ENCODE results near the gene NISCH.

NISCH gene

GRCh38 chr3:52493232-52494017 is 38.0 kb downstream of the NISCH start:
- no peak for DNase-seq

GRCh38 chr3:52494445-52494844 is 39.0 kb downstream of the NISCH start:
- no peak for DNase-seq

- DNase-seq, result no peak
Measured at GRCh38 chr3:52494886-52495495, 39.6 kb downstream of the NISCH start, which contains the start of gene STAB1. TSS of gene STAB1 (plus strand) at chr3:52495338. CDS start at chr3:52495414, 76 bp downstream.

DNA sequence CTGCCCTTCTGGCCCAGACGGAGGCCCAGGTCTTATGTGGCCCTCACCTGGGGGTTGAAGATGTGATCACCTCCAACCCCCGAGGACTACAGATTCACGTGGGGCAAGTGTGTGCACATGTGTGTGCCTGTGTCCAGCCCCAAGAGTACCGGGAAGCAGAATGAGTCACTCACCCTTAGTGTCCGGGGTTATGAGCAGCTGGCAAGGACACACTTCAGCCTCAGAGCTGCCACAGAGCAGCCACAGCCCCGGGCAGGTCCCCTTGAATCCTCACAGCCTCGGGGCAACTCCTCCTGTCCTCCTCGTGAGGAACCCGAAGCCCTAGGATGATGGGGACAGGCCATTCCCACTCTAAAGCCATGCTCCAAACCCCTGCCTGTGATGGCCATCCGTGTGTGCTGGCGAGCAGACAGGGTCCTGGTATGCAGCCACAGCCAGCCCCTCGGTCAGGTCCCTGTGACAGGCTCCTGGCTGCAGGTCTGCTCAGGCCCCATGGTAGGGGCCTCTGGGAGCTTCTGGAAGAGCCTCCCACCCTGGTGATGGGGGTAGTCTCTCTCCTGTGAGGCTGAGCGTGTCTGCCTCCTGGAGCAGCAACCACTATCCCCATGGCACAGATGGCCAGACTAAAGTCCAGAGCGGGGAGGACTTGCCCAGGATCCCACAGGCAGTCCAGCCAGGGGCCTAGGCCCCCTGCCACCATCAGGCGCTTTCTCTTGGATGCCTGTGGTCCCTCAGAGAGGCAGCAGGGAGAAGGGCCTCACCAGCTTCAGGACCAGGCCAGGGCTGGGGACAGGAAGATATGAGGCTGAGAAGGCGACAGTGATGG is 40.6 kb downstream of the NISCH start:
- no peak for DNase-seq

- DNase-seq, result no peak
Measured at GRCh38 chr3:52498137-52499054, 43.0 kb downstream of the NISCH start.

GRCh38 chr3:52501046-52501445 is 45.6 kb downstream of the NISCH start:
- DNase-seq, result no peak

- no peak for DNase-seq
Measured at GRCh38 chr3:52502001-52502400, 46.6 kb downstream of the NISCH start.

DNA sequence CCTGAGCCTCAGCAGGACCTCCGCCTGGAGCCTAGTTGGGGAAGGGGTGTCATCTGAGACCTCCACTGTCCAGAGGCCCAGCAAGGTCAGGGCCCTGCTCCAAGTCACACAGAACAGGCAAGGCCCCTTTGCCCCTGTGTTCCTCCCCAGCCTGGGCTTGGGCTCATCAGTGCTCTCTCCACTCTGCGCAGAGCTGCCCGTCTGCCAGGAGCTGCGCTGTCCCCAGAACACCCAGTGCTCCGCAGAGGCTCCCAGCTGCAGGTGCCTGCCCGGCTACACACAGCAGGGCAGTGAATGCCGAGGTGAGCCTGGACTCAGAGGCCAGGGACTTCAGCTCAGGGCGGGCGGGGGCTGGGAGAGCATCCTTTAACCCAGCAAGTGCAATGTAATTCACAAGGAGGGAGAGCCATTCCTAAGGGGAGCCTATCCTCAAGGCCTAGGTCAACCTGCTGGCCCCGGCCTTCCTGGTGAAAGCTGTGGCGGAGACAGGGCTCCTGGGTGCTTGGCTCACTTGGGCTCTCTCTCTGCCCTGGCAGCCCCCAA is 47.5 kb downstream of the NISCH start:
- DNase-seq, result no peak

DNA sequence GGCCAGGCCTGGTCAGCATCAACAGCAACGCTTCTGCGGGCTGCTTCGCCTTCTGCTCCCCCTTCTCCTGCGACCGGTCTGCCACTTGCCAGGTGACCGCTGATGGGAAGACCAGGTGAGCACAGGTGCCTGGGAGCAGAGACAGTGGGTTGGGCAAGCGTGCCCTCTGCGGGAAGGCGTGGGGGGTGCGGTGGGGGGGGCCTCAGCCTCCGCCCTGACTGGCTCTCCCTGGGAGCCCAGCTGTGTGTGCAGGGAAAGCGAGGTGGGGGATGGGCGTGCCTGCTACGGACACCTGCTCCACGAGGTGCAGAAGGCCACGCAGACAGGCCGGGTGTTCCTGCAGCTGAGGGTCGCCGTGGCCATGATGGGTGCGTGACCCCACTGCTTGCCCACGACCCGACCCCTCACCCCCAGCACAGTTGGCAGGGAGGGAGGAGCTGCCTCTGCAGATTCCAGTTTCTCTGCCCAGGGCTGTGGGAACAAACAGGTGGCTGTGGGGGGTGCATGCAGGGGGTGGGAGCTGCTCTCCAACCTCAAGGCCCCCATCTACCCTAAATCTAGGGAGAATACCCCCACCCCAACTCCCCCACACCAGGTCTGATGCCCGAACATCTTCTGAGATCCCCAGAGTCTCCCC is 48.5 kb downstream of the NISCH start:
- DNase-seq, result no peak

DNA sequence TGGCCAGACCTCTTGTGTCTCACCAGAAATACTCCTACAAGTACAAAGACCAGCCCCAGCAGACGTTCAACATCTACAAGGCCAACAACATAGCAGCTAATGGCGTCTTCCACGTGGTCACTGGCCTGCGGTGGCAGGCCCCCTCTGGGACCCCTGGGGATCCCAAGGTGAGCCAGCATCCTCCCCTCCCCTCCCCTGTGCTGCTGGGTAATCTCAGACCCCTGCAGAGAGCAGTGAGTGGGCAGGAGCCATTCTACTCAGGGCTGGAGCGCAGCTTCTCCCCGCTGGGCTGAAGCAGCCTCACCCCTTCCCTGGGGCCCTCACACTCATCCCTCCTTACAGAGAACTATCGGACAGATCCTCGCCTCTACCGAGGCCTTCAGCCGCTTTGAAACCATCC is 49.6 kb downstream of the NISCH start:
- DNase-seq, result no peak

DNA sequence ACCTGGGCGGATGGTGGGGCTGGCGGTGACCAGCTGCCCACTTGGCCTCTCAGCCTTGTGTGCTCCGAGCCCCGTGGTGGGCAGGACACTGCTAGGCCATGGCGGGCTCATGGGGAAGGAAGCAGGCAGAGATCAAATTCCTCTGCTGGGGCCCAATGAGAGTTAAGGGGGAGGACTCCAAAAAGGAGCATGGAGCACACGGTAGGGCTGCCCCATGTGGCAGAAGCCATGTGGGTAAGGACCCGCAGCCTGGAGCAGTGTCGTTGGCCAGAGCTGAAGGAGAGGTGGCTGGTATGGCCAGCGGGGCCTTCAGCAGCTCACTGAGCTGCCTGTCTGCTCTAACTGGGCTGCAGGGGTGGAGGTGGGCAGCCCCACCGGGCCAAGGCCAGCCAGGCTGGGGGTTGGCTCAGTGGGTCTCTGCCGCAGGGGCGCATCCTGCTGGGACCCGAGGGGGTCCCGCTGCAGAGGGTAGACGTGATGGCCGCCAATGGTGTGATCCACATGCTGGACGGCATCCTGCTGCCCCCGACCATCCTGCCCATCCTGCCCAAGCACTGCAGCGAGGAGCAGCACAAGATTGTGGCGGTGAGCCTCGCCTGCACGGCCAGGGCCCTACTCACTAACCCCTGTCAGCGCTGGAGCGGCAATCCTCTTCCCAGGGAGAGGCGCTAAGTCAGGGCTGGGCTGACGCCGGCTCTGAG is 51.0 kb downstream of the NISCH start:
- DNase-seq, result no peak

GRCh38 chr3:52507359-52507758 is 52.0 kb downstream of the NISCH start:
- no peak for DNase-seq

DNA sequence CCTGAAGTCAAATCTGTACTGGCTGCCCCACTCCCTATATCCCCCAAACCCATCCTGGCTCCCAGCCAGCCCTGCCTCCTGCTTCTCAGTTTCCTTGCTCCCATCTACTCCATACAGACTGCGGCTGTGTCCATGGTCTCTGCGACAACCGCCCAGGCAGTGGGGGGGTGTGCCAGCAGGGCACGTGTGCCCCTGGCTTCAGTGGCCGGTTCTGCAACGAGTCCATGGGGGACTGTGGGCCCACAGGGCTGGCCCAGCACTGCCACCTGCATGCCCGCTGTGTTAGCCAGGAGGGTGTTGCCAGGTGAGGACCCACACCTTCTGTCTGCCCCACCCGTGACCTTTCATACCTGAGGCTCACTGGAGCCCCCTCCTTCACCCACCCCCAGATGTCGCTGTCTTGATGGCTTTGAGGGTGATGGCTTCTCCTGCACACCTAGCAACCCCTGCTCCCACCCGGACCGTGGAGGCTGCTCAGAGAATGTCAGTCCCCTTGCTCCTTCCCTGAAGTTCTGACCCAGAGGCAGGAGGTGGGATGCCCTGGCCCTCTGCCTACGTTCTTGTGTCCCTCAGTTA is 54.4 kb downstream of the NISCH start:
- no peak for DNase-seq

DNA sequence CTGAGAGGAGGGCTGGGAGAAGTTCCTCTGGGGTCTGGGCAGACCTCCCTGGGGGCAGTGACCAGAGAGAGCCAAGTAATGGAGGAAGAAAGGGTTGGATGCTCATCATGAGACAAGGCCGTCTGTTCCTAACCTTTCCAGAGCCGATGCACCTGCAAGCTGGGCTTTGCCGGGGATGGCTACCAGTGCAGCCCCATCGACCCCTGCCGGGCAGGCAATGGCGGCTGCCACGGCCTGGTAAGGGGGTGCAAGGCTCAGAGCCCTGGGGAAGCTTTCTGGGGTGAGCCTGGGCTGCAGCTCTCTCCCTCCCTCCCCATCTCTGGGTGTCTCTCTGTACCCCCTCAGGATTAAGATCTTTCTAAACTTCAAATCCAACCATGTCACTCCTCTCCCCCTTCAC is 56.1 kb downstream of the NISCH start:
- no peak for DNase-seq

- no peak for DNase-seq
Measured at GRCh38 chr3:52512105-52512504, 56.7 kb downstream of the NISCH start.

- no peak for DNase-seq
Measured at GRCh38 chr3:52512727-52513126, 57.3 kb downstream of the NISCH start.

DNA sequence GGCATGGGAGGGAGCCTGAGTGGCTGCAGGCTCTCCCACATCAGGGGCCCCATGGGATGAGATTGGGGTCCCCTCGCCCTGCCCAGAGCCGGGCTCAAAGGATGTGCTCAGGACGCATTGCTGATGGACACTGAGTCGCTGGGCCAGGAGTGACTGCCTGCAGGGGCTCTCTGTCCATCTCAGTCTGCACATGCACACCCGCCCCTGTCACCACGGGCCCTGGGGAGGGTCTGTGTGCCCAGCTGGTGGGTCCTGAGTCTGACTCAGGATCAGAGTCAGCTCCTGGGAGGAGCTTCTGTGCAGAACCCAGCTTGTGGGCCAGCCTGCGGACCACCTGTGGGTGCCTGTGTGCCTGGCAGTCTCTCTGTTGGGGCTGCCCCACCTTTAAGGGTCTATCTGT is 57.9 kb downstream of the NISCH start:
- DNase-seq, result no peak

DNA sequence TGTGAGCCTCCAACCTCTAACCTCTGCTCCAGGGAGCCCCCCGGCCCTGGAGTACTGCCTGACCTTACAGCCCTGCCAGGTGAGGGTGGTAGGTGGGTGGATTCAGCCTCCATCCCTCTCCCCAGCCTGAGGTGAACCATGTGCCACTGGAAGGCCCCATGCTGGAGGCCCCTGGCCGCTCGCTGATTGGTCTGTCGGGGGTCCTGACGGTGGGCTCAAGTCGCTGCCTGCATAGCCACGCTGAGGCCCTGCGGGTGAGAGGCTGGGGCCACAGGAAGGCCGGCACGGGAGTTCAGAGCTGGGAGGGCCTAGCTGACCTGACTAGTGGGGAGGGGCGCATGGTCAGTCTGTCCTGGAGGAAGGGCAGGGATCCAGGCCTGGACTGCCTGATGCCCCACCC is 59.2 kb downstream of the NISCH start:
- DNase-seq, result no peak

- DNase-seq, result no peak
Measured at GRCh38 chr3:52515192-52515591, 59.8 kb downstream of the NISCH start.

GRCh38 chr3:52516509-52517195 is 61.2 kb downstream of the NISCH start:
- no peak for DNase-seq

Data from activated naive CD4-positive, alpha-beta T cell treated with Interleukin-2 at 50 U/mL for 16 hours (primary cell).